ENCODE measurements around the gene RABL2B.

DNA sequence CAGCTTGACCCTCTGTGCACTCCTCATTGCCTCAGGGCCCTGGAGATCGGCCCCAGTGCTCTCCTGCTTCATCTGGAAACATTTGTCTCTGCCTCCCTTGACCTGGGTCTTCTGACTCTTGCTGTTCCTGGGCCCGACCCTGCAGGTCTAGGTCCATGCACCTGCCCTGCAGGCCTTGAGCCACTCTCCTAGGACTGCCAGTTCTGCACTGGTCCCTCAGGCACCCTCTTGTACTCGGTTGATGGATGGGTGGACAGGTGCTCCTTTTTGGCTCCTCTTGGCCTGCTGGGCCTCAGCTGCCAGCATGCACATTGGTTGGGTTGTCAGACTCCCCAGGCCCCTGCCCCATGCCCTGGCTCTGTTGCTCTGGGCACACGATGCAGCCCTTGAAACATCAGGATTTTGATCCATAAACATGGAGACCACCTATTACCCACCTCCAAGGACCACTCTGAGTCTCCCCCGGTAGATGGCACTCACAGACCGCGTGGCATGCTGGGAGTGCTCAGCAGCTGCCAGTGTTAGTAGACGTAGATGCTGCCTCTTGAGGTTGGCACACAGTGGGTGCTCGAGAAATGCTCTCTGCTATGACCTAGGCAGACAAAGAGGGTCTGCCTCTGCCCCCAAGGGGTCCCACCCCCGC, 65.6 kb downstream of the RABL2B start:
- TF ChIP-seq POLR2A (IDR thresholded peaks at IDR 0.05), result no peak
- TF ChIP-seq, protein P1, sequence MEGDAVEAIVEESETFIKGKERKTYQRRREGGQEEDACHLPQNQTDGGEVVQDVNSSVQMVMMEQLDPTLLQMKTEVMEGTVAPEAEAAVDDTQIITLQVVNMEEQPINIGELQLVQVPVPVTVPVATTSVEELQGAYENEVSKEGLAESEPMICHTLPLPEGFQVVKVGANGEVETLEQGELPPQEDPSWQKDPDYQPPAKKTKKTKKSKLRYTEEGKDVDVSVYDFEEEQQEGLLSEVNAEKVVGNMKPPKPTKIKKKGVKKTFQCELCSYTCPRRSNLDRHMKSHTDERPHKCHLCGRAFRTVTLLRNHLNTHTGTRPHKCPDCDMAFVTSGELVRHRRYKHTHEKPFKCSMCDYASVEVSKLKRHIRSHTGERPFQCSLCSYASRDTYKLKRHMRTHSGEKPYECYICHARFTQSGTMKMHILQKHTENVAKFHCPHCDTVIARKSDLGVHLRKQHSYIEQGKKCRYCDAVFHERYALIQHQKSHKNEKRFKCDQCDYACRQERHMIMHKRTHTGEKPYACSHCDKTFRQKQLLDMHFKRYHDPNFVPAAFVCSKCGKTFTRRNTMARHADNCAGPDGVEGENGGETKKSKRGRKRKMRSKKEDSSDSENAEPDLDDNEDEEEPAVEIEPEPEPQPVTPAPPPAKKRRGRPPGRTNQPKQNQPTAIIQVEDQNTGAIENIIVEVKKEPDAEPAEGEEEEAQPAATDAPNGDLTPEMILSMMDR (IDR thresholded peaks at IDR 0.05), result no peak
